Raji (cell line): ENCODE data around the gene CPN2.

Experiments
- POLR2A ChIP-seq: IDR thresholded peaks from 2 replicates; pipeline ENCODE4 v1.6.1; 2011; ENCODE audit warnings: low read depth, low read length, control low read depth; ENCODE audit not compliant: insufficient read depth

The CPN2 gene

DNA sequence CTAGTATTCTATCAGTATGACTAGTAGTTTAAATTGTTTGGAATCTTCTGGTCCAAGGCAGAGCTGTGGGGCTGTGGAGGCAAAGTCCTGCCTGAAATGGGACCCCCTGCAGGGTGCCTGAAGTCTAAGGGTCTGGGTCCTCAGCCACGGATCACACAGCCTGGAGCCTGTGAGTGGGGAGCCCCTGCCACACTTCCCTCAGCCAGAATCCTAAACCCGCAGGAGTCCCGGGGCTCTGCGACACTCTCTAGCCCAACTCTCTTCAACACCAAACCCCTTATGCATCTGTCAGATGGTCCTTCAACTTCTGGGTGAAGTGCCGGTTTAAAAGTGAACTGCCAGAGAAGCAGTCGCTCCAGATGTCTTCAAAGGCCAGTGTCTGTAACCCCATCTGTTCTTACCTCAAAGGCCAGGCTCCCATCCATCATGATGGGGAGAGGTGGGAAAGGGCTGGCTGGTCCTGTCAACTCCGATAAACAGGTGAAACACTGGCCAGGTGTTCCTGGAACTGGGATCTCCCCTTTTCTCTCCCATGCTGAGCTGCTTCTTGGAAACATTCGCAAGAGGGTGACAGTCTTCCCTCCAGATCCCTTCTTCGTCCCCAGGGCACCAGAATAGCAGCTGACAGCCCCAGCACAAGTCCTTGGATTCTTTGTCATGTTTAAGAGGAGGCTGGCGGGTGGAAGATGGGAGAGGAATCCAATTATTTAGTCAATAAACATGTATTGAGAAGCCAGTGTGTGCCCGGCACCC is 45.6 kb downstream of the CPN2 start:
- no peak for TF ChIP-seq POLR2A

DNA sequence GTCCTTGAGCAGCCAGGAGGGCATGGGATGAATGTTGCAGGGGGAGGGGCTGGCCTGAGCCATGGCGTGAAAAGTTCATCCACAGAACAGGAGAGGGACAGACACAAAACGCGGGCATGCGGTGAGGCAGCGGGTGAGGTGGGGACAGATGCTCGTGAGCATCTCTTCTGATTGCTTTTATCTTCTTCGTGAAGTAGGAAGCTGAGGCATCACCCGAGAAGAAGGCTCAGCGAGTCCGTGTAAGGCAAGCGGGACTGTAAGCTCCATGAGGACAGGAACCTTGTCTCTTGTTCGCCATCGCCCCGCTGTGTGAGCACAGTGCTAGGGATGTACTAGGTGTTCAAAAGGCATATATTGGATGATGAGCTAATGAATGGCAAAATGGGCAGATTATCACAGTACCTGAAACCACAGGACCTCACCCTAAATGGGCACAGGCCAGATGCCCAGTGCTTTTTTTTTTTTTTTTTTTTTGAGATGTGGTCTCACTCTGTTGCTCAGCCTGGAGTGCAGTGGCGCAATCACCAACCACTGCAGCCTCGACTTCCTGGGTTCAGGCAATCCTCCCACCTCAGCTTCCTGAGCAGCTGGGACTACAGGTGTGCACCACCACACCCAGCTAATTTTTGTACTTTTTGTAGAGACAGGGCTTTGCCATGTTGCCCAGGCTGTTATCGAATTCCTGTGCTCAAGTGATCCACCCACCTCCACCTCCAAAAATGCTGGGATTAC is 46.8 kb downstream of the CPN2 start:
- no peak for TF ChIP-seq POLR2A

DNA sequence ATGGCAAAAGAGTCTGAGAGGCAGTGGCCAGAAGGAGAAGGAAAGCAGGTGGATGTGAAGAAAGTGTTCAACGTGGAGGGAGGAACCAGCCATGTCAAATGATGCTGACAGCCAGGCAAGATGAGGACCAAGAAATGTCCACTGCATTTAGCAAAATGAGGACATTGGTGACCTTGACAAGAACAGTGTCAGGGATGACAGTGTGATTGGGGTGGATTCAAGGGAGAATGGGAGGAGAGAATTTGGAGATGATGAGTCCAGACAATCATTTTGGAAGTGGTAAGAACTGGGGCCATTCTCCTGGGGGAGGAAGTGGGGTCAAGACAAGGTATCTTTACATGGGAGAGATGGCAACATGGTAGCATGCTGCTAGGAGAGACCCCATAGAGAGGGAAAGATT is 47.4 kb downstream of the CPN2 start:
- no peak for TF ChIP-seq POLR2A

DNA sequence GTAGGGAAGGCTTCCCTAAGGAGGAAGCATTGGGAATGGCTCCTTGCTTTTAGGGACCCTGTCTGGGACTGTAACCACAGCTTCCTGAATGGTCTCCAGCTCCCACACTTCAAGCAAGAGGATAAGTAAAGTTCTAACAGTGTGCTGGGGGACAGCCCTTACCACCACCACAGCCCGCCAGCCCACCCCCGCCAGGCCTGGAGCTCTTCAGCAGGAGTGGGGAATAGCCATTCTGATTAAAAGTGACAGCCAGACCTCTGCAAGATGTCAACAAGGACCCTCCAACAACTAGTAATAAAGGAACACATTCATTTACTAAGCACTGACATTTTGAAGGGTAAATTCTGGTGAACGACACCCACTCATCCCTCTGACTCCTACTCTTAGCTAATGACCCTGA is 49.4 kb downstream of the CPN2 start:
- no peak for TF ChIP-seq POLR2A

DNA sequence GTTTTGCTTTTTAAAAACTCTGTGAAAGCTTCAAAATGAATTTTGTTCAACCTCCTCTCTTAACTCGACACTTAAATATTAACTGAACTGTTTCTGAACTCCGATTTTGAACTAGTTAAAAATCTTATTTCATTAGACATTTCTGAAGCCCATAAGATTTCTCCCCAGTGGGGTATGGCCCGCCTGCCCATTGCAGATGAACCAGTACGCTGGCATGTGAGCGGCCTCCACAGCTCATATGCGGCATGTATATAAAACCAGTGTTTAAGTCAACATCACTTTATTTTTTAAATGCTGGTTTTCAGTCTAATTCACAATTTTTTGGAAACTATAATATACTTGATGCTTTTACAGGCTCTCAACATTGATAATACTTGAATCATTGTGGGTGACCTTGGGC is 50.2 kb downstream of the CPN2 start:
- TF ChIP-seq POLR2A = no peak

DNA sequence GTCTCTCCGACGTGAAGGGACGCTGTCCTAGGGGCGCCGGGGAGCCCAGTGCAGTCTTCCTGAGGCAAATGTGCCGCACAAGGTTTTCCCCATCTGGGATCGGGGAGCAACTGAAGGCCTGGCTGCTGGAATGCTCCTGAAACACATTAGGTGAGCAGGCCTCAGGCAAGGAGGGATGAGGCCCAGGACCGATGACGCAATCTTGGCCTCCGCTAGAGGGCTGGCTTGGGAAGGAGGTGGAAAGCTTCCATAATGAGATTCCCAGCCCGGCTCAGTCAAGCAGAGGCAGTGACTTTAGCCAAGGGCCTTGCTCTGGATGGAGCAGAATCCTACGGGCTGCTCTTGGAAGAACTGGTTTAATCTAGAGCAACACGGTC is 50.8 kb downstream of the CPN2 start:
- no peak for TF ChIP-seq POLR2A

DNA sequence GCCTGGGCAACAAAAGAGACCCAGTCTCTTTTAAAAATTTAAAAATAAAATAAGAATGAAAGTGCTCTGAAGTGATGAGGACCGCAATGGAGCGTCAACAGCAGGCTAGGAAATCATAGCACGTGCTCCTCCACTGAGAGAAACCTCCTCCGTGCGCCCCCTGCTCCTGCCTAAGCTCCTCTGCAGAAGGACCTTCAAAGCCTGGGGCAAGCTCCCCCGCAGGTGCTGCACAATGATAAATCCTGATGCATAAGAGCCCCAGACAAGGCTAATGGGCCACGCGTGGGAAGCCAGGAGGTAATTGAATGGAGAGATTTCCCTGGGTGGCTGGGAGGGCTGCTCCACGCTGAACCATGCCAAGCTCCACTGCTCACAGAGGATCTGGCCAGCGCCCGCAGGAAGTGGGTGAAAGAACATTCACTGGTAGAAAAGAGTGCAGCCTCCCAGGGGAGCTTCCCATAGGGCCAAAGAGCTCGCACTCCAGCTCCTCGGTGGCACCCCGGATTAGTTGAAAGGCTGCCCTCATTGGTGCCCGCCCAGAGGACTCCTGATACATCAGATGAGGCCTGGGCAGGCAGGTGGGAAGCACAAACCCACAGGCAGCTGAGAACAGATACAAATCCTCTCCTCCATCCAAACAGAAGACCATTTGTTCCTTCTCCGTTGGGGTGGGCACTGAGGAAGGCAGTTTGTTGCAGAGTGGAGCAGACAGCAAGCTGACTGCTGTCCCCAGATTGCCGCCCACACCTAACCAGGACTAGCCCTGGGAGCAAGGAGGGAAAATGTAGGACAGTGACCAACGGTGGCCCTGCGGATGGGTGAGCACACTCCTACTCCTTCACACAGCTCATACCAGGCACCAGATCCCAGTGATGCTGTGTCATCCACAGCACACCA is 52.5 kb downstream of the CPN2 start:
- TF ChIP-seq POLR2A = no peak

DNA sequence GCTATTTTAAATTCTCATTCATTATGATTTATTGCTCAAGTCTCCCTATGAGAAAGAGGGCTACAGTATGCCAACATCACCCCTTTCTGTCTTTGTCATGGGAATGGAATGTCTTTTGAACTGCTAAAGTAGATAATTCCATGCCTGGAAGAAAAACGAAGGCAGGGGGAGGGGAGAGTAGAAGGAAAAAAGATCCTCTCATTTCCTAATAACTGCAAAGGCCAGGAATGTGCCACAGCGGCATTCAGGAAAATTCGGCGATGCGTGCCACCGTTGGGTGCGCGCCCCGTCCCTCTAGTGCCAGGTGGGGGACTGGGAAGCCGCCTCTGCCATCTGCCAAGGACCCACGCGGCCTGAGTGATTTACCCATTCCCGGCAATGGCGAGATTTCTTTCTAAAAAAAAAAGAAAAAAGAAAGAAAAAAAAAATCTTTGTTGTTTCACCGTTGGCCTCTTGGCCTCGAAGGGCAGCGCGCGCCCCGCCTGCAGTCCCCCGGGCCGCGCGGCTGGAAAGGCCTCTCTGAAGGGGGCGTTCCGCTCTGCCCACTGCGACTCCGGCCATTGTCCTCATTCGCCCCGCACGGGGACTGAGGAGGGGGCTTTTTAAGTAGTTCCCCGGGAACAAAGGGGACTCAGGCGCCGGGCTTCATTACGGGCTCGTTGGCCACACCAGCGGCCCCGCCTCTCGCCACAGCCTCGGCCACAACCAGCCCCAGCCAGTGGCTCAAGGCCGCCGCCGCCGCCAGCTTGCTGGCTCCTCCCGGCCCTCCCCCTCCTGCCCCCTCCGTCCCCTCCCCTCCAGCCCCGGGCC is 54.5 kb downstream of the CPN2 start:
- no peak for TF ChIP-seq POLR2A

DNA sequence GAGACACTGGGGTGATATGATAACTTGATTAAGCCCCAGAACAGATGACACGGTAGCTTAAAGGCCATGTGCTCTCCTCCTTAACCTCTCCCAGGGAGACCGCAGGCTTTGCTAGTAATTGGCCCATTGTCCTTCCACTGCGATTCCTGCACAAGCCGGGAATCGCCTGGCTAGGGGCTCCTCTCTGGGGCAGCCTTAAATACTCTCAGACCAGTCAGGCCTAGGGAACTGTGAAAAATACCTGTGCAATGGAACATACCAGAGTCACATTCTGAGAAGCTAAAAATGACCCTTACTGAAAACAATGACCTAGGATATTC is 56.3 kb downstream of the CPN2 start:
- no peak for TF ChIP-seq POLR2A

DNA sequence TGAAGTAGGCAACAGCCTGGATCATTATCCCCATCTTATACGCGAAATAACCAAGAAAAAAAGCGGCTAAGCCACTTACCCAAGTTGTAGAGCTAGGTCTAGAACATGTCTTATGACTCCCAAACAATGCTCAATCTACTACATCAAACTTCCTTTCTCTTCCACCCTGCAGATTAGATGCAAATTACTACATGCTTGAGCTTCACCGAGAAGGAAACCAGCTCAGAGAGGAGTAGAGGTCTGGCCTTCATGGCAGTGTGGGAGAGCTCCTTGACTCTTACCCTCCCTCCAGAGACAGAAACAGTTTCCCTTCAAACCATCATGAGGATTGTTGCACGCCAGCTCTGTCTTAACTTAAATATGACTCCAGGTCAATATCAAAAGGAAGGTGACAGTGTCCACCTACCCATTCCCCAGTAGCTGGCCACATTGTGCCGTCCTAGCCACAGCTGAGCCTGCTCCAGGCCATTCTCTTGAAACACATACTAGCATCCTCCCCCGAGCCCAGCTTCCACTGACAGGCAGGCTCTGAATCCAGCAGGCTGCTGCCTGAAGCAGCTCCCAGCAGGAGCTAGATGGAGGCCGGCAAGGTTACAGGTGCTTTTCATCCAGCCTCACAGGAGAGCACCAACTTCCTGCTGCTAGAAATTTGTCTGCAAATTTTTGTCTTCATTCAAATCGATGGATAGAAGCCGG is 56.8 kb downstream of the CPN2 start:
- no peak for TF ChIP-seq POLR2A

DNA sequence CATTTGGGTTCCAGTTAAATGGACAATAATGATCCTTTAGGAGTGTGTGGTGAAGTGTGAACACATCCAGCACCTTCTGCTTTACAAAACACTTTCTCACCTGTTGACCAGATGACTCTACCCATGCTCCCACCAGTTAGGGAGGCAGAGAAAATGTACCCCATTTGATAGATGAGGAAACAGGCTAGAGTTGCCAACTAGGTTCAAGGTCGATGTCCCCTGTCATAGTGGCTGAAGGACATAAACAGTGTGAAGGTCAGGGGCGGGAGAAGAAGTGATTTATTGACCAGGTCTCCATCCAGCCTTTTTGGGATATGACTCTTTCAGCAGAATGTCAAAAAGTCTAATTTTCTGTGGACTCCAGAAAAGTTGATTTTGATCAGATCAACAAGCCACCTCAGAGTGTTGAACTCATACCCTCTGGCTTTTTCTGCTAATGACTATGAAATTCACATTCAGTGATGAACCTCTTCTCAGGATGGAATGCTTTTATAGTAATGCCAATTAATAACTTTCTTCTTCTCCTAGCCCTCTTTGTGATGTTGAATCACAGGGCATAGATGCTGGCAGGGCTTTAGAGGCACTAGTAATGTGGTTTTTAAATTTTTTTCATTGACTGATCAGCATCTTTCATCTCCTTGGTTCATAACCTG is 57.5 kb downstream of the CPN2 start:
- TF ChIP-seq POLR2A = no peak

DNA sequence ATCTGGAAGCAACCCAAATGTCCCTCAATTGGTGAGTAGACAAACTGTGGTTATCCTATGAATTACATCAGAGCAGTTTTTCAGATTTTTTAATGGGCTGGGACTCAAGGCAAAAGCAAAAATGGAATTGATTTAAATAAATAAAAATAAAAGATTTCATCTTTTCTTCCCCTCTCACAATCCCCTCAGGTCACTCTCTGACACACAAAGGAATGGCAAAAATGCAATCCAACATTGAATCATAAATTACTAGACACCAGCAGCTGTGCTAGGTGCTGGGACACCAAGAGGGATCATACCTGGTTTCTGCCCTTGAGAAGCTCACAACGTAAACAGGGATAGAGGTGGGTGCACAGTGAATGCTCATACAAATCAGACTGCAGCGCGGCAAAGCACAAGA is 58.8 kb downstream of the CPN2 start:
- TF ChIP-seq POLR2A = no peak
